OCI-LY3 (cell line): ENCODE measurements around the gene ATXN2.

ENCODE experiments used
- H2AFZ ChIP-seq: fragments of 200-600, 300-600 bp; shearing (Covaris generic); 2 replicates; pipeline ENCODE4 v1.6.0; 2014; ENCODE audit warnings: antibody characterized with exemption, low read depth, low read length
- H3K27ac ChIP-seq: fragments of 200-600, 300-600 bp; sonication (generic); 2 replicates; pipeline ENCODE4 v1.5.1; 2014; ENCODE audit warnings: mild to moderate bottlenecking, low read length, moderate library complexity, mixed read lengths
- H3K27me3 ChIP-seq: fragments of 200-600, 300-600 bp; sonication (generic); 2 replicates; pipeline ENCODE4 v1.6.1; 2014; ENCODE audit warnings: low read depth, low read length, mixed read lengths
- H3K36me3 ChIP-seq: fragments of 200-600, 300-600 bp; sonication (generic); replicated peaks from 2 replicates; pipeline ENCODE3; 2014; ENCODE audit warnings: low read depth, low read length, mixed read lengths
- H3K4me1 ChIP-seq: fragments of 300-600, 200-600 bp; sonication (generic); 2 replicates; pipeline ENCODE4 v1.6.1; 2014; ENCODE audit warnings: low read length, mixed read lengths
- H3K4me2 ChIP-seq: fragments of 200-600, 300-600 bp; sonication (generic); 2 replicates; pipeline ENCODE4 v1.6.1; 2014; ENCODE audit warnings: low read length, mixed read lengths
- H3K4me3 ChIP-seq: fragments of 300-600, 200-600 bp; sonication (generic); 2 replicates; pipeline ENCODE4 v1.5.1; 2014; ENCODE audit warnings: antibody characterized with exemption, mild to moderate bottlenecking, low read length, moderate library complexity
- H3K79me2 ChIP-seq: fragments of 300-600, 200-600 bp; shearing (Covaris generic); 2 replicates; pipeline ENCODE4 v1.6.1; 2014; ENCODE audit warnings: mild to moderate bottlenecking, low read length, mixed read lengths
- H3K9ac ChIP-seq: fragments of 300-600, 200-600 bp; shearing (Covaris generic); 2 replicates; pipeline ENCODE4 v1.6.0; 2014; ENCODE audit warnings: mild to moderate bottlenecking, low read length, moderate library complexity
- H3K9me3 ChIP-seq: fragments of 200-600, 300-600 bp; shearing (Covaris generic); 2 replicates; pipeline ENCODE4 v1.6.1; 2014; ENCODE audit warnings: low read length, mixed read lengths; ENCODE audit not compliant: insufficient read depth
- H4K20me1 ChIP-seq: fragments of 200-600, 300-600 bp; sonication (generic); 2 replicates; pipeline ENCODE4 v1.6.1; 2016; ENCODE audit warnings: low read length, mixed read lengths; ENCODE audit not compliant: insufficient read depth
- EZH2phosphoT487 ChIP-seq: fragments of 200-600 bp; shearing (Covaris generic); IDR thresholded peaks from 2 replicates; pipeline ENCODE4 v1.6.1; 2018; ENCODE audit warnings: antibody characterized with exemption, mixed run types, low read depth
- TF ChIP-seq, protein P1 (sequence below): fragments of 200-600, 300-600 bp; sonication (generic); IDR thresholded peaks from 2 replicates; pipeline ENCODE4 v1.5.1; 2014; ENCODE audit warnings: antibody characterized with exemption, low read length, low read depth

The ATXN2 gene

GRCh38 chr12:111424793-111425251, 174.3 kb downstream of the ATXN2 start:
- H3K4me2 ChIP-seq = no peak overlapping the region

GRCh38 chr12:111424189-111424792, 174.8 kb downstream of the ATXN2 start:
- Histone ChIP-seq H3K4me2 (no peak overlapping the region), H3K27ac (no peak overlapping the region)

More at GRCh38 chr12:111424793-111425251, 174.3 kb downstream of the ATXN2 start:
- no peak overlapping the region for H3K27ac ChIP-seq
- peaks cover 5% of the 10 kb centered on the region for H3K4me1 ChIP-seq
- no peak overlapping the region for H2AFZ ChIP-seq
- H3K27me3 ChIP-seq = peaks cover 3% of the 10 kb centered on the region; the same call in 1 of the 2 replicates
- H4K20me1 ChIP-seq = peaks cover 75% of the 10 kb centered on the region
- no peaks in the 10 kb centered on the region for H3K9me3 ChIP-seq
- H3K4me3 ChIP-seq = no peak overlapping the region
- H3K36me3 ChIP-seq = peaks cover 9% of the 10 kb centered on the region
- no peak for TF ChIP-seq EZH2phosphoT487
- TF ChIP-seq, protein P1, sequence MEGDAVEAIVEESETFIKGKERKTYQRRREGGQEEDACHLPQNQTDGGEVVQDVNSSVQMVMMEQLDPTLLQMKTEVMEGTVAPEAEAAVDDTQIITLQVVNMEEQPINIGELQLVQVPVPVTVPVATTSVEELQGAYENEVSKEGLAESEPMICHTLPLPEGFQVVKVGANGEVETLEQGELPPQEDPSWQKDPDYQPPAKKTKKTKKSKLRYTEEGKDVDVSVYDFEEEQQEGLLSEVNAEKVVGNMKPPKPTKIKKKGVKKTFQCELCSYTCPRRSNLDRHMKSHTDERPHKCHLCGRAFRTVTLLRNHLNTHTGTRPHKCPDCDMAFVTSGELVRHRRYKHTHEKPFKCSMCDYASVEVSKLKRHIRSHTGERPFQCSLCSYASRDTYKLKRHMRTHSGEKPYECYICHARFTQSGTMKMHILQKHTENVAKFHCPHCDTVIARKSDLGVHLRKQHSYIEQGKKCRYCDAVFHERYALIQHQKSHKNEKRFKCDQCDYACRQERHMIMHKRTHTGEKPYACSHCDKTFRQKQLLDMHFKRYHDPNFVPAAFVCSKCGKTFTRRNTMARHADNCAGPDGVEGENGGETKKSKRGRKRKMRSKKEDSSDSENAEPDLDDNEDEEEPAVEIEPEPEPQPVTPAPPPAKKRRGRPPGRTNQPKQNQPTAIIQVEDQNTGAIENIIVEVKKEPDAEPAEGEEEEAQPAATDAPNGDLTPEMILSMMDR = no peak
- H3K9ac ChIP-seq = no peak overlapping the region
- H3K79me2 ChIP-seq = peaks cover 21% of the 10 kb centered on the region; the same call in 1 of the 2 replicates

GRCh38 chr12:111420494-111420893, 178.6 kb downstream of the ATXN2 start:
- peaks cover 19% of the 10 kb centered on the region for H3K36me3 ChIP-seq
- H3K4me1 ChIP-seq = no peaks in the 10 kb centered on the region
- H3K9me3 ChIP-seq = no peaks in the 10 kb centered on the region
- no peak overlapping the region for H3K4me2 ChIP-seq
- no peak for TF ChIP-seq EZH2phosphoT487
- TF ChIP-seq, protein P1 = no peak
- no peak overlapping the region for H2AFZ ChIP-seq
- H3K9ac ChIP-seq = no peak overlapping the region
- peaks cover 15% of the 10 kb centered on the region; the same call in 1 of the 2 replicates for H3K79me2 ChIP-seq
- no peak overlapping the region for H3K27ac ChIP-seq
- H4K20me1 ChIP-seq = peaks cover 61% of the 10 kb centered on the region
- H3K27me3 ChIP-seq = no peaks in the 10 kb centered on the region
- H3K4me3 ChIP-seq = no peak overlapping the region

More at GRCh38 chr12:111424189-111424792, 174.8 kb downstream of the ATXN2 start:
- Histone ChIP-seq H3K9me3 (no peaks in the 10 kb centered on the region), H2AFZ (no peak overlapping the region), H3K4me1 (0 out of 2 replicates have a peak, but pooled peaks cover under 1% of the 10 kb centered on the region), H4K20me1 (peaks cover 75% of the 10 kb centered on the region), H3K79me2 (peaks cover 18% of the 10 kb centered on the region; the same call in 1 of the 2 replicates), H3K9ac (no peak overlapping the region), H3K36me3 (peaks cover 13% of the 10 kb centered on the region), H3K4me3 (no peak overlapping the region), H3K27me3 (no peaks in the 10 kb centered on the region)
- TF ChIP-seq, protein P1 = no peak
- TF ChIP-seq EZH2phosphoT487 = no peak

DNA sequence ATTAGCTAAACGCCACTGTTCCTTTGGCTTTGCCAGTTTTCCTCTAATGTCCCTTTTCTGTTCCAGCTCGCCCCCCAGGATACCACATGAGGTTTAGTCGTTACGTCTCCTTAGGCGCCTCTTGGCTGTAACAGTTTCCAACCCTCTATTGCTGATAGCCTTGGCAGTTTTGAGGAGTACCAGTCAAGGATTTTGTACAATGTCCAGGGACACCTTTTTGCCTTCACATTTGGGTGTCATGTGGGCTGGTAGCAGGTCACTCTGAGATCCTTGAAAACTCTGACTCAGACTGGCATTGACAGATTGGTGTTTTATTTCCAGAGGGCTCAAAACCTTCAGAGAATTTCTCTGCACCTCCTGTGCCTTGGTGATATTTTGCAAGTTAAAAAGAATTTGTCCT, 179.3 kb downstream of the ATXN2 start:
- Histone ChIP-seq H3K36me3 (peaks cover 19% of the 10 kb centered on the region), H3K27ac (no peak overlapping the region), H3K9me3 (no peaks in the 10 kb centered on the region)

More for the DNA sequence above, 179.3 kb downstream of the ATXN2 start:
- Histone ChIP-seq H2AFZ (no peak overlapping the region), H4K20me1 (peaks cover 59% of the 10 kb centered on the region), H3K4me1 (no peaks in the 10 kb centered on the region), H3K4me2 (no peak overlapping the region), H3K9ac (no peak overlapping the region), H3K27me3 (no peaks in the 10 kb centered on the region), H3K79me2 (peaks cover 15% of the 10 kb centered on the region; the same call in 1 of the 2 replicates), H3K4me3 (no peak overlapping the region)
- TF ChIP-seq EZH2phosphoT487 = no peak
- TF ChIP-seq, protein P1 = no peak
